ENCODE measurements around the gene SLC25A28. TPM values are rescaled to one million over a fixed set of nuclear protein-coding genes. Genes with fewer than 3 reads are reported as not detected.

The SLC25A28 gene
- total and polyA plus RNA-seq, 8 donors, result 18.8 to 128 (median 26.9) TPM

- intact Hi-C loops (cut with DNase I), result no loop called here
- Histone ChIP-seq H3K4me3 (peak overlapping the region; percentile 58 to 88 (median 74)), H3K27ac (peak overlapping the region; percentile 98 to 99 (median 98)), H3K9me3 (no peaks in the 10 kb centered on the region), H3K36me3 (no peaks in the 10 kb centered on the region), H3K4me1 (peaks cover 16 to 20% (median 18%) of the 10 kb centered on the region in 3 donors), H3K27me3 (no peaks in the 10 kb centered on the region)
- DNase-seq (peak; percentile 88 to 95 (median 94)), ATAC-seq (peak; percentile 86 to 93 (median 88)), FAIRE-seq (no peak)
- 0% methylated on average over 77 to 78 of the region's 78 CpGs for WGBS, 2 donors
- TF ChIP-seq, protein P1, sequence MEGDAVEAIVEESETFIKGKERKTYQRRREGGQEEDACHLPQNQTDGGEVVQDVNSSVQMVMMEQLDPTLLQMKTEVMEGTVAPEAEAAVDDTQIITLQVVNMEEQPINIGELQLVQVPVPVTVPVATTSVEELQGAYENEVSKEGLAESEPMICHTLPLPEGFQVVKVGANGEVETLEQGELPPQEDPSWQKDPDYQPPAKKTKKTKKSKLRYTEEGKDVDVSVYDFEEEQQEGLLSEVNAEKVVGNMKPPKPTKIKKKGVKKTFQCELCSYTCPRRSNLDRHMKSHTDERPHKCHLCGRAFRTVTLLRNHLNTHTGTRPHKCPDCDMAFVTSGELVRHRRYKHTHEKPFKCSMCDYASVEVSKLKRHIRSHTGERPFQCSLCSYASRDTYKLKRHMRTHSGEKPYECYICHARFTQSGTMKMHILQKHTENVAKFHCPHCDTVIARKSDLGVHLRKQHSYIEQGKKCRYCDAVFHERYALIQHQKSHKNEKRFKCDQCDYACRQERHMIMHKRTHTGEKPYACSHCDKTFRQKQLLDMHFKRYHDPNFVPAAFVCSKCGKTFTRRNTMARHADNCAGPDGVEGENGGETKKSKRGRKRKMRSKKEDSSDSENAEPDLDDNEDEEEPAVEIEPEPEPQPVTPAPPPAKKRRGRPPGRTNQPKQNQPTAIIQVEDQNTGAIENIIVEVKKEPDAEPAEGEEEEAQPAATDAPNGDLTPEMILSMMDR (IDR thresholded peaks at IDR 0.05), result no peak
These were observed 643 bp upstream of the SLC25A28 start for GRCh38 chr10:99620711-99621453.

DNA sequence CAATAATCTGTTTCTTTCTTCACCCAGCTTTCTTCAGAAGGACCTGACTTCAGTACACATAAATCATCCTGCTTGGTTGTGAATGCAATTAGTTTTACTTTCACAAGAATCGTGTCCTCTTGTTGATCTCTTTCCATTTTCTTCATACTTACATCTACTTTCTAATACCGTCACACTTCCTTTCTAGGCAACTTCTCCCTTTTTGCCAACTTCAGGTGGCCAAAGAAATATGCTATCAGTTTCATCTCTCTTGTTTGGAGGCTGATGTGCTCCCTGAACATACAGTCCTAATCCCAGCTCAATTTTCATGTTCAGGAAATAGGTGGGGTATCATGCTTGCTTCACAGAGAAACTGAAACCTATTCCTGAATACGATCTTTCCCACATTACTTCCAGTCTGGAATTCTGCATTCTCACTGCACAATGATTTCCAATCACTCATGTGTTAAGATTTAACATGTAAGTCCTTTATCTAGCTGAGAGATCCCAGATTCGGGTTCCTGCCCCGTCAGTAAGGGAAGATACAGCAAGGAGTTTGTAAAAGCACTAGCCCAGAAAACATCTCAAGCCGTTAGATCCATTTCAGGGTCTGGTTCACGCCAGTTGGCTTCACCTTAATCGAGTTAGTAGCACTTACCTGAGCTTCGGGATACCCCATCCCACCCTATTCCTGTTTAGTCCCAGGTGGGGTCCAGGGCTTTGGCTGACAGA lies 994 bp downstream of the SLC25A28 start:
- Histone ChIP-seq H3K27me3 (no peaks in the 10 kb centered on the region), H3K4me3 (peak overlapping the region; percentile 83 to 93 (median 86)), H3K9me3 (no peaks in the 10 kb centered on the region), H3K27ac (peak overlapping the region in 3 of 4 donors; percentile 60 to 78 (median 71)), H3K4me1 (peaks cover 16 to 23% (median 18%) of the 10 kb centered on the region in 3 donors), H3K36me3 (no peaks in the 10 kb centered on the region)
- TF ChIP-seq, protein P1 (IDR thresholded peaks at IDR 0.05), result no peak
- intact Hi-C loops (cut with DNase I), result loop anchor here in 1 of 3 donors (10.0 kb wide), 2 partner anchors 174 to 224 kb away; no protein-coding TSS in a partner anchor
- 1 to 2% methylated on average over 9 of the region's 9 CpGs for WGBS, 2 donors
- no peak for FAIRE-seq
- DNase-seq, result no peak
- ATAC-seq, result no peak

- H3K4me3 ChIP-seq, result no peak overlapping the region
- no peak overlapping the region for H3K27ac ChIP-seq
- ATAC-seq (no peak), DNase-seq (no peak), FAIRE-seq (no peak)
- H3K9me3 ChIP-seq, result no peaks in the 10 kb centered on the region
- WGBS, 2 donors, result 55 to 65% methylated on average over 2 of the region's 2 CpGs
- TF ChIP-seq, protein P1 (IDR thresholded peaks at IDR 0.05), result no peak
- no peaks in the 10 kb centered on the region for H3K36me3 ChIP-seq
- intact Hi-C loops (cut with DNase I), result loop anchor here in 1 of 3 donors (10.0 kb wide), 2 partner anchors 173 to 223 kb away; no protein-coding TSS in a partner anchor
- H3K4me1 ChIP-seq, result peaks cover 16 to 23% (median 18%) of the 10 kb centered on the region in 3 donors
- no peaks in the 10 kb centered on the region for H3K27me3 ChIP-seq
These were observed 2.5 kb downstream of the SLC25A28 start for GRCh38 chr10:99617696-99618095.

DNA sequence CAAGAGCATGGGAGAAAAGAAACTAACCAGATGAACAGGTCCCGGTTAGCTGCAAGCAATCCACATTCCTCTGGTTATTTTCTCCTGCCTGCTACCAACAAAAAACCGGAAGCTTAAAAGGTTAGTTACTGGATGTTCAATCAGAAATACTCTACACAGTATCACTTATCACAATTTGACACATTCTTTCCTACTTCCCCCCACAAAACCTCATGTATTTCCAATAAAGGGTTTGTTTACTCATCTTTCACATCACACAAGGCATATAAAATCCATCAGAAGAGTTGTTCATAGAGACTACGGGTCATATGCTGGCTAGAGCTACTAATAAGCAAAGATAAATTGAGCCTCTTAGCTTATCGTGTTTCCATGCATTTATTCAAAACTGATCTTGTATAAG lies 4.8 kb downstream of the SLC25A28 start:
- TF ChIP-seq, protein P1 (IDR thresholded peaks at IDR 0.05), result no peak
- DNase-seq (no peak), FAIRE-seq (no peak), ATAC-seq (no peak)
- intact Hi-C loops (cut with DNase I), result loop anchor here in 1 of 3 donors (10.0 kb wide), 2 partner anchors 171 to 221 kb away; no protein-coding TSS in a partner anchor
- peaks cover 10 to 18% (median 16%) of the 10 kb centered on the region in 3 donors for H3K4me1 ChIP-seq
- 52 to 60% methylated on average over 4 of the region's 4 CpGs for WGBS, 2 donors
- H3K27me3 ChIP-seq, result no peaks in the 10 kb centered on the region
- no peaks in the 10 kb centered on the region for H3K9me3 ChIP-seq
- no peak overlapping the region for H3K27ac ChIP-seq
- no peak overlapping the region for H3K4me3 ChIP-seq
- H3K36me3 ChIP-seq, result peaks cover 0 to 6% (median 0%) of the 10 kb centered on the region in 3 donors

Measured in pancreas (tissue), 10 donors.